RWPE1 (cell line): ENCODE data around the gene ANKRD12.

ENCODE experiments used
- CTCF ChIA-PET: fragments of 350-600 bp; sonication (Branson Sonifier 250); formaldehyde crosslinking; extraction: SDS; loops from one replicate; lab custom pipeline; 2021; lab: Yijun Ruan, JAX
- POLR2A ChIA-PET: fragments of 400-600 bp; formaldehyde crosslinking; extraction: SDS; loops from one replicate; lab custom pipeline; 2020; ENCODE audit warnings: antibody characterized with exemption; ENCODE audit not compliant: low non-redundant PET; lab: Yijun Ruan, JAX
- DNase-seq: peaks from one replicate; pipeline ENCODE4 v3.0.0; 2012; ENCODE audit warnings: low spot score
- H3K27ac ChIP-seq: fragments of 450-650 bp; 2 replicates; pipeline ENCODE4 v1.5.1; 2017
- CTCF ChIP-seq: fragments of 450-650 bp; conservative IDR thresholded peaks from 2 replicates; pipeline ENCODE4 v1.5.1; 2017; ENCODE audit warnings: low read depth, mild to moderate bottlenecking

Gene ANKRD12

GRCh38 chr18:9130195-9130594 lies 6.4 kb upstream of the ANKRD12 start:
- ChIA-PET POLR2A (no interaction called here), CTCF (no interaction called here)
- TF ChIP-seq CTCF: no peak

GRCh38 chr18:9130806-9131205 lies 5.8 kb upstream of the ANKRD12 start:
- no peak for TF ChIP-seq CTCF
- no peak for DNase-seq
- no peak overlapping the region for H3K27ac ChIP-seq
- POLR2A ChIA-PET: no interaction called here
- CTCF ChIA-PET: no interaction called here

More at GRCh38 chr18:9130195-9130594, 6.4 kb upstream of the ANKRD12 start:
- DNase-seq: no peak
- no peak overlapping the region for H3K27ac ChIP-seq

GRCh38 chr18:9132628-9133027 lies 4.0 kb upstream of the ANKRD12 start:
- H3K27ac ChIP-seq: peak overlapping the region; percentile 40; the same call in 1 of the 2 replicates
- no peak for TF ChIP-seq CTCF
- CTCF ChIA-PET: interaction anchor here (1.1 kb wide), 1 partner anchor 14 kb away, joined by 3 read pairs; no protein-coding TSS in a partner anchor
- no peak for DNase-seq
- POLR2A ChIA-PET: no interaction called here

- ChIA-PET CTCF (interaction anchor here (1.1 kb wide), 1 partner anchor 15 kb away, joined by 3 read pairs; no protein-coding TSS in a partner anchor), POLR2A (no interaction called here)
- no peak for TF ChIP-seq CTCF
- DNase-seq: peak; percentile 17
- H3K27ac ChIP-seq: no peak overlapping the region
These were observed 3.4 kb upstream of the ANKRD12 start for GRCh38 chr18:9133225-9133624.

- no peak for DNase-seq
- POLR2A ChIA-PET: no interaction called here
These were observed 1.3 kb upstream of the ANKRD12 start for GRCh38 chr18:9135081-9135911.

GRCh38 chr18:9135912-9136314 lies 668 bp upstream of the ANKRD12 start:
- POLR2A ChIA-PET: interaction anchor here (0.6 kb wide), 1 partner anchor 618 kb away, joined by 3 read pairs; no protein-coding TSS in a partner anchor
- TF ChIP-seq CTCF: no peak
- H3K27ac ChIP-seq: peak overlapping the region; percentile 100
- peak; percentile 37 for DNase-seq
- CTCF ChIA-PET: interaction anchor here (0.6 kb wide), 1 partner anchor 26 kb away, joined by 3 read pairs; no protein-coding TSS in a partner anchor

More at GRCh38 chr18:9135081-9135911, 1.3 kb upstream of the ANKRD12 start:
- CTCF ChIA-PET: interaction anchor here (0.6 kb wide), 2 partner anchors 26 to 139 kb away, joined by 3 read pairs; no protein-coding TSS in a partner anchor
- TF ChIP-seq CTCF: no peak
- peak overlapping the region; percentile 100 for H3K27ac ChIP-seq
